Suprapubic skin (tissue), 4 donors: ENCODE data around the gene CHIT1. TPM values are rescaled to one million over a fixed set of nuclear protein-coding genes. Genes with fewer than 3 reads are reported as not detected.

Experiments
- DNase-seq, 2 donors: peaks; one replicate each; pipeline ENCODE4 v3.0.0-alpha.2; 2019; ENCODE audit warnings: low spot score in 2 of 2
- H3K27ac ChIP-seq: fragments of 200-600 bp; sonication (generic); one replicate; pipeline ENCODE4 v1.5.1; 2019
- H3K27me3 ChIP-seq: fragments of 200-600 bp; sonication (generic); one replicate; pipeline ENCODE4 v1.5.1; 2019
- H3K36me3 ChIP-seq: fragments of 200-600 bp; sonication (generic); one replicate; pipeline ENCODE4 v1.5.1; 2019
- H3K4me1 ChIP-seq: fragments of 200-600 bp; sonication (generic); one replicate; pipeline ENCODE4 v1.5.1; 2019
- H3K4me3 ChIP-seq: fragments of 200-600 bp; sonication (generic); one replicate; pipeline ENCODE4 v1.5.1; 2019; ENCODE audit warnings: mild to moderate bottlenecking
- H3K9me3 ChIP-seq: fragments of 200-600 bp; sonication (generic); one replicate; pipeline ENCODE4 v1.5.1; 2019
- CTCF ChIP-seq, 2 donors: fragments of 200-600 bp in 1 of 2; fragments of 450-650 bp in 1 of 2; sonication (generic) in 1 of 2; IDR thresholded peaks; one replicate each; pipeline ENCODE4 v1.5.1; 2016 to 2019; ENCODE audit warnings: antibody characterized with exemption in 2 of 2, mild to moderate bottlenecking in 1 of 2, moderate library complexity in 1 of 2
- EP300 ChIP-seq: sonication (generic); formaldehyde crosslinking; IDR thresholded peaks from one replicate; pipeline ENCODE4 v1.6.1; 2017; ENCODE audit warnings: antibody characterized with exemption
- POLR2A ChIP-seq, 2 donors: fragments of 450-650 bp; IDR thresholded peaks; one replicate each; pipeline ENCODE4 v1.6.1; 2017; ENCODE audit warnings: antibody characterized with exemption in 2 of 2, mild to moderate bottlenecking in 2 of 2, moderate library complexity in 2 of 2
- POLR2AphosphoS5 ChIP-seq, 3 donors: sonication (generic); formaldehyde crosslinking; IDR thresholded peaks; one replicate each; pipeline ENCODE4 v1.6.1; 2017; ENCODE audit warnings: antibody characterized with exemption in 3 of 3
- WGBS: methylation state at CpG from one replicate; pipeline ENCODE4 v1.1.5; 2018; 5-methylcytosine and 5-hydroxymethylcytosine counted together
- total RNA-seq, 4 donors: library from RNA; depleted of rRNA; stranded (reverse); fragments of >200 nt; gene quantifications; one replicate each; pipeline ENCODE4 v1.1.0, GENCODE V29; 2016

Gene CHIT1
- total RNA-seq, 4 donors from 2014 or later, result 0.23 to 0.68 (median 0.32) TPM; not detected in 1

GRCh38 chr1:203197625-203198024 is 31.8 kb downstream of the CHIT1 start:
- H3K27ac ChIP-seq, result no peak overlapping the region
- H3K27me3 ChIP-seq, result peaks cover 3% of the 10 kb centered on the region
- DNase-seq, result no peak
- TF ChIP-seq EP300 (no peak), POLR2A (IDR thresholded peaks at IDR 0.05) (no peak), POLR2AphosphoS5 (IDR thresholded peaks at IDR 0.05) (no peak), CTCF (IDR thresholded peaks at IDR 0.05) (no peak)
- no peaks in the 10 kb centered on the region for H3K9me3 ChIP-seq
- H3K4me1 ChIP-seq, result peaks cover 20% of the 10 kb centered on the region
- WGBS, result 76% methylated on average over 3 of the region's 3 CpGs
- no peaks in the 10 kb centered on the region for H3K36me3 ChIP-seq
- H3K4me3 ChIP-seq, result no peak overlapping the region

GRCh38 chr1:203196371-203196770 is 33.1 kb downstream of the CHIT1 start:
- Histone ChIP-seq H3K36me3 (no peaks in the 10 kb centered on the region), H3K4me3 (no peak overlapping the region), H3K4me1 (peaks cover 20% of the 10 kb centered on the region), H3K27ac (no peak overlapping the region), H3K27me3 (peaks cover 3% of the 10 kb centered on the region), H3K9me3 (no peaks in the 10 kb centered on the region)
- DNase-seq, result no peak
- no peak for TF ChIP-seq EP300
- no peak for TF ChIP-seq CTCF (IDR thresholded peaks at IDR 0.05)
- TF ChIP-seq POLR2A (IDR thresholded peaks at IDR 0.05), result no peak
- TF ChIP-seq POLR2AphosphoS5 (IDR thresholded peaks at IDR 0.05), result no peak
- 97% methylated on average over 3 of the region's 3 CpGs for WGBS

GRCh38 chr1:203190949-203191348 is 38.5 kb downstream of the CHIT1 start:
- Histone ChIP-seq H3K27ac (no peak overlapping the region), H3K4me3 (no peak overlapping the region), H3K9me3 (no peaks in the 10 kb centered on the region), H3K36me3 (no peaks in the 10 kb centered on the region), H3K27me3 (no peaks in the 10 kb centered on the region), H3K4me1 (peaks cover 18% of the 10 kb centered on the region)
- TF ChIP-seq POLR2A (IDR thresholded peaks at IDR 0.05), result no peak
- no peak for TF ChIP-seq EP300
- no peak for TF ChIP-seq POLR2AphosphoS5 (IDR thresholded peaks at IDR 0.05)
- no peak for TF ChIP-seq CTCF (IDR thresholded peaks at IDR 0.05)
- WGBS, result 95% methylated on average over 2 of the region's 2 CpGs
- DNase-seq, result no peak

- Histone ChIP-seq H3K36me3 (no peaks in the 10 kb centered on the region), H3K4me1 (peaks cover 28% of the 10 kb centered on the region), H3K9me3 (no peaks in the 10 kb centered on the region), H3K4me3 (no peak overlapping the region), H3K27me3 (no peaks in the 10 kb centered on the region), H3K27ac (no peak overlapping the region)
- 62% methylated on average over 7 of the region's 7 CpGs for WGBS
- TF ChIP-seq POLR2A (IDR thresholded peaks at IDR 0.05) (no peak), EP300 (no peak), POLR2AphosphoS5 (IDR thresholded peaks at IDR 0.05) (no peak), CTCF (IDR thresholded peaks at IDR 0.05) (no peak)
- no peak for DNase-seq
These were observed 39.5 kb downstream of the CHIT1 start for GRCh38 chr1:203189951-203190352.

- no peak for TF ChIP-seq POLR2A (IDR thresholded peaks at IDR 0.05)
- TF ChIP-seq POLR2AphosphoS5 (IDR thresholded peaks at IDR 0.05), result no peak
- no peak for TF ChIP-seq CTCF (IDR thresholded peaks at IDR 0.05)
- TF ChIP-seq EP300, result no peak
- H3K36me3 ChIP-seq, result no peaks in the 10 kb centered on the region
- peaks cover 32% of the 10 kb centered on the region for H3K4me1 ChIP-seq
- no peaks in the 10 kb centered on the region for H3K27me3 ChIP-seq
- H3K4me3 ChIP-seq, result no peak overlapping the region
- H3K27ac ChIP-seq, result no peak overlapping the region
- no peaks in the 10 kb centered on the region for H3K9me3 ChIP-seq
- 96% methylated on average over 4 of the region's 4 CpGs for WGBS
- no peak for DNase-seq
These were observed 40.7 kb downstream of the CHIT1 start for GRCh38 chr1:203188686-203189232.
